Right atrium auricular region (tissue), 2 donors: ENCODE results near the gene GJB4. TPM values are rescaled to one million over a fixed set of nuclear protein-coding genes. Genes with fewer than 3 reads are reported as not detected.
"Not testable (repeated sequence)": the region's sequence is repeated elsewhere in the genome, so short reads cannot be mapped to it uniquely, and the experiment has no call there.

Experiments used
- DNase-seq: peaks from one replicate; pipeline ENCODE4 v3.0.0-alpha.2; 2019; ENCODE audit warnings: low spot score
- H3K27ac ChIP-seq, 2 donors: fragments of 200-600 bp; sonication (generic); 1 replicate in 1 of 2; 2 replicates in 1 of 2; pipeline ENCODE4 v1.5.1; 2016 to 2019
- H3K27me3 ChIP-seq, 2 donors: fragments of 200-600 bp; sonication (generic); one replicate each; pipeline versions ENCODE4 v1.5.1 to v1.6.0; 2017 to 2019
- H3K36me3 ChIP-seq: fragments of 200-600 bp; sonication (generic); one replicate; pipeline ENCODE4 v1.5.1; 2016
- H3K4me1 ChIP-seq, 2 donors: fragments of 200-600 bp; sonication (generic); one replicate each; pipeline versions ENCODE4 v1.5.1 to v1.6.0; 2017 to 2019
- H3K4me3 ChIP-seq, 2 donors: fragments of 200-600 bp; sonication (generic); 1 replicate in 1 of 2; 2 replicates in 1 of 2; pipeline ENCODE4 v1.5.1; 2017 to 2019; ENCODE audit warnings: mild to moderate bottlenecking in 1 of 2, moderate library complexity in 1 of 2
- H3K9me3 ChIP-seq, 2 donors: fragments of 200-600 bp; sonication (generic); one replicate each; pipeline ENCODE4 v1.5.1; 2019
- CTCF ChIP-seq, 2 donors: fragments of 200-600 bp; sonication (generic); IDR thresholded peaks; one replicate each; pipeline ENCODE4 v1.5.1; 2019; ENCODE audit warnings: antibody characterized with exemption in 2 of 2
- total RNA-seq, 2 donors: library from RNA; depleted of rRNA; stranded (reverse); fragments of >200 nt; gene quantifications; one replicate each; pipeline ENCODE4 v1.1.0, GENCODE V29; 2016

The GJB4 gene
- total RNA-seq, 2 donors from 2014 or later: not detected

- H3K4me1 ChIP-seq: no peaks in the 10 kb centered on the region
- H3K9me3 ChIP-seq: no peaks in the 10 kb centered on the region
- TF ChIP-seq CTCF (IDR thresholded peaks at IDR 0.05): no peak
- H3K27me3 ChIP-seq: no peaks in the 10 kb centered on the region
- no peak for DNase-seq
- H3K4me3 ChIP-seq: no peak overlapping the region
- no peak overlapping the region for H3K27ac ChIP-seq
- H3K36me3 ChIP-seq: no peaks in the 10 kb centered on the region
Observed at GRCh38 chr1:34714386-34714785, 45.2 kb upstream of the GJB4 start.

GRCh38 chr1:34715139-34715538 is 44.4 kb upstream of the GJB4 start:
- Histone ChIP-seq H3K4me3 (no peak overlapping the region), H3K27ac (no peak overlapping the region), H3K9me3 (no peaks in the 10 kb centered on the region), H3K27me3 (no peaks in the 10 kb centered on the region), H3K36me3 (no peaks in the 10 kb centered on the region), H3K4me1 (no peaks in the 10 kb centered on the region)
- DNase-seq: no peak
- no peak for TF ChIP-seq CTCF (IDR thresholded peaks at IDR 0.05)

- Histone ChIP-seq H3K27me3 (no peaks in the 10 kb centered on the region), H3K36me3 (no peaks in the 10 kb centered on the region), H3K4me1 (no peaks in the 10 kb centered on the region), H3K9me3 (no peaks in the 10 kb centered on the region), H3K4me3 (no peak overlapping the region), H3K27ac (no peak overlapping the region)
- no peak for DNase-seq
- no peak for TF ChIP-seq CTCF (IDR thresholded peaks at IDR 0.05)
Observed at GRCh38 chr1:34721241-34721640, 38.3 kb upstream of the GJB4 start.

- H3K27ac ChIP-seq: no peak overlapping the region
- no peaks in the 10 kb centered on the region for H3K4me1 ChIP-seq
- H3K4me3 ChIP-seq: no peak overlapping the region
- no peak for TF ChIP-seq CTCF (IDR thresholded peaks at IDR 0.05)
- no peaks in the 10 kb centered on the region for H3K27me3 ChIP-seq
- no peak for DNase-seq
- no peaks in the 10 kb centered on the region for H3K36me3 ChIP-seq
- H3K9me3 ChIP-seq: no peaks in the 10 kb centered on the region
Observed at GRCh38 chr1:34721646-34722355, 37.7 kb upstream of the GJB4 start.

GRCh38 chr1:34726861-34727260 is 32.7 kb upstream of the GJB4 start:
- DNase-seq: no peak
- TF ChIP-seq CTCF (IDR thresholded peaks at IDR 0.05): no peak
- no peaks in the 10 kb centered on the region for H3K27me3 ChIP-seq

GRCh38 chr1:34730485-34730884 is 29.1 kb upstream of the GJB4 start:
- TF ChIP-seq CTCF (IDR thresholded peaks at IDR 0.05): no peak
- no peak overlapping the region for H3K4me3 ChIP-seq
- no peak for DNase-seq
- no peaks in the 10 kb centered on the region for H3K4me1 ChIP-seq
- no peaks in the 10 kb centered on the region for H3K9me3 ChIP-seq
- no peaks in the 10 kb centered on the region for H3K36me3 ChIP-seq
- H3K27me3 ChIP-seq: no peaks in the 10 kb centered on the region
- H3K27ac ChIP-seq: no peak overlapping the region

More at GRCh38 chr1:34726861-34727260, 32.7 kb upstream of the GJB4 start:
- H3K4me3 ChIP-seq: no peak overlapping the region
- no peak overlapping the region for H3K27ac ChIP-seq
- no peaks in the 10 kb centered on the region for H3K4me1 ChIP-seq
- no peaks in the 10 kb centered on the region for H3K9me3 ChIP-seq
- H3K36me3 ChIP-seq: no peaks in the 10 kb centered on the region

- H3K27me3 ChIP-seq, H3K36me3 ChIP-seq, DNase-seq, H3K9me3 ChIP-seq, H3K4me1 ChIP-seq, H3K4me3 ChIP-seq, H3K27ac ChIP-seq: not testable (repeated sequence)
Observed at GRCh38 chr1:34732831-34733230, 26.7 kb upstream of the GJB4 start.
